NK-92 (cell line): ENCODE results near the gene MOB3B.

ENCODE experiments used
- DNase-seq: peaks from one replicate; lab custom pipeline; 2025; ENCODE audit not compliant: unreplicated experiment; lab: John Stamatoyannopoulos, UW

Gene MOB3B

GRCh38 chr9:27293996-27294395, 235.6 kb downstream of the MOB3B start:
- DNase-seq: no peak

GRCh38 chr9:27292659-27293405, 236.8 kb downstream of the MOB3B start:
- no peak for DNase-seq

GRCh38 chr9:27291292-27291691, 238.3 kb downstream of the MOB3B start:
- DNase-seq: no peak

GRCh38 chr9:27282269-27282668, 247.3 kb downstream of the MOB3B start:
- DNase-seq: no peak

GRCh38 chr9:27280860-27281259, 248.8 kb downstream of the MOB3B start:
- DNase-seq: no peak

- DNase-seq: no peak
Observed at GRCh38 chr9:27280249-27280648, 249.4 kb downstream of the MOB3B start.

GRCh38 chr9:27279611-27280010, 250.0 kb downstream of the MOB3B start:
- no peak for DNase-seq

- no peak for DNase-seq
Observed at GRCh38 chr9:27278374-27278773, 251.2 kb downstream of the MOB3B start.

- no peak for DNase-seq
Observed at GRCh38 chr9:27276193-27277030, 253.2 kb downstream of the MOB3B start.
